ENCODE measurements around the gene SGPP2. TPM values are rescaled to one million over a fixed set of nuclear protein-coding genes. Genes with fewer than 3 reads are reported as not detected.

SGPP2 gene
- total and polyA plus RNA-seq, 2 of the 4 experiments (the other 2 are of a cell fraction) = not detected

DNA sequence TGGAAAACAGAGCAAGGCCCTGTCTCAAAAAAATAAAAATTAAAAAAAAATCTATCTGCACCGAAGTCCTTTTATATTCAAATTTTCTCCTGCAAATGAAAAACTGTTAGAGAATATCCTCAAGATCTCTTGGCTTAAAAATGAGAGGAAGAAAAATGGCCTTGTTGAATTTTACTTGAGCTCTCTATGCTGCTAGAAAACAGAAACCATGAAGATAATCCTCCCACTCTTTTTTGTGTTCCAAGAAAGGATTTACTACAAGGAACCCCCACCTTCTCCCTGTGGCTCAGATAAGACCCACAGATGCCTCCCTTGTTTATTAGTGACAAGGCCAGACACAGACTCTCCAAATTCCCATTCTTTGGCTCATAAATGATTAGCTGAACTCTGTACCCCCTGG is 71.0 kb downstream of the SGPP2 start:
- POLR2A ChIA-PET (ENCODE audit: unreplicated experiment) = no interaction called here

More for the DNA sequence above, 71.0 kb downstream of the SGPP2 start:
- Histone ChIP-seq H3K9me3 (ENCODE audit: control insufficient read depth, insufficient read depth, low read length) (no peaks in the 10 kb centered on the region; the same call in 1 of the 2 replicates), H3K4me1 (ENCODE audit: control insufficient read depth, insufficient read depth, low read length) (no peaks in the 10 kb centered on the region), H2BK120ac (ENCODE audit: low read depth, low read length) (no peak overlapping the region), H4K91ac (ENCODE audit: insufficient read depth, low read depth, low read length) (no peak overlapping the region), H3K27me3 (ENCODE audit: control insufficient read depth, insufficient read depth, low read length) (no peaks in the 10 kb centered on the region; the same call in 1 of the 2 replicates), H3K18ac (ENCODE audit: low read depth, low read length) (no peak overlapping the region), H2BK5ac (ENCODE audit: low read depth, low read length, poor library complexity, severe bottlenecking) (no peak overlapping the region), H3K9ac (ENCODE audit: low read depth, low read length) (no peak overlapping the region), H2AFZ (replicated peaks; ENCODE audit: low read length, poor library complexity) (no peak overlapping the region), H2BK20ac (ENCODE audit: low read depth, low read length) (no peak overlapping the region), H2AK9ac (replicated peaks; ENCODE audit: low read depth, low read length, poor library complexity) (no peak overlapping the region), H3K4me2 (ENCODE audit: low read depth, low read length) (no peak overlapping the region), H3K36me3 (ENCODE audit: control insufficient read depth, insufficient read depth, low read length) (no peaks in the 10 kb centered on the region), H3K27ac (ENCODE audit: insufficient read depth, low read length) (no peak overlapping the region), H3K23ac (ENCODE audit: low read depth, low read length) (no peak overlapping the region), H3K79me1 (ENCODE audit: low read depth in 1 of 2, low read length in 2 of 2) (no peaks in the 10 kb centered on the region), H3K14ac (replicated peaks; ENCODE audit: low read depth, low read length) (no peak overlapping the region), H3K4me3 (ENCODE audit: insufficient read depth, low read depth, low read length) (no peak overlapping the region), H2AK5ac (ENCODE audit: low read depth, low read length) (no peak overlapping the region), H4K5ac (ENCODE audit: low read depth, low read length) (no peak overlapping the region), H4K8ac (ENCODE audit: low read depth in 2 of 2, low read length in 2 of 2) (no peak overlapping the region), H3K4ac (ENCODE audit: low read depth, low read length) (no peak overlapping the region), H2BK15ac (ENCODE audit: low read depth, low read length) (no peak overlapping the region), H4K20me1 (ENCODE audit: insufficient read depth, low read length) (no peaks in the 10 kb centered on the region), H3K9me1 (ENCODE audit: insufficient read depth, low read length) (no peaks in the 10 kb centered on the region), H3K56ac (ENCODE audit: extremely low read depth, insufficient read depth, low read length) (no peak overlapping the region)
- BruUV-seq (replicated peaks) = no TSS peak
- TF ChIP-seq CHD1 (IDR thresholded peaks at IDR 0.05; ENCODE audit: low read depth, low read length) = no peak
- in situ Hi-C loops (cut with MboI; ENCODE audit: low sequenced_read_pairs) (no loop called here), dilution Hi-C loops (cut with HindIII; ENCODE audit: low sequenced_read_pairs, unreplicated experiment) (no loop called here), intact Hi-C loops (cut with micrococcal nuclease) (no loop called here)
- DNase-seq = no peak
- no peak for ATAC-seq (ENCODE audit: low read depth)
- no CpG with 5 or more reads among the region's 1 CpG for WGBS, 2 experiments (ENCODE audit: extremely low coverage in 2 of 2, insufficient read length in 1 of 2)
- CTCF ChIA-PET = no interaction called here

Data from IMR-90 (cell line).